GM12875 (cell line): ENCODE measurements around the gene NRL.
"Not testable (repeated sequence)": the region's sequence is repeated elsewhere in the genome, so short reads cannot be mapped to it uniquely, and the experiment has no call there.

Experiments used
- H3K4me3 ChIP-seq: one replicate; pipeline ENCODE4 v1.5.1; 2011; ENCODE audit warnings: low read depth, low read length, control low read depth
- CTCF ChIP-seq: IDR thresholded peaks from 2 replicates; pipeline ENCODE4 v1.5.1; 2011; ENCODE audit warnings: low read depth, mild to moderate bottlenecking, control low read depth, inconsistent platforms, low read length, moderate library complexity, borderline replicate concordance; ENCODE audit not compliant: insufficient read depth

NRL gene

GRCh38 chr14:24113801-24114531 is 783 bp downstream of the NRL start:
- H3K4me3 ChIP-seq, result peak overlapping the region; percentile 56
- no peak for TF ChIP-seq CTCF

DNA sequence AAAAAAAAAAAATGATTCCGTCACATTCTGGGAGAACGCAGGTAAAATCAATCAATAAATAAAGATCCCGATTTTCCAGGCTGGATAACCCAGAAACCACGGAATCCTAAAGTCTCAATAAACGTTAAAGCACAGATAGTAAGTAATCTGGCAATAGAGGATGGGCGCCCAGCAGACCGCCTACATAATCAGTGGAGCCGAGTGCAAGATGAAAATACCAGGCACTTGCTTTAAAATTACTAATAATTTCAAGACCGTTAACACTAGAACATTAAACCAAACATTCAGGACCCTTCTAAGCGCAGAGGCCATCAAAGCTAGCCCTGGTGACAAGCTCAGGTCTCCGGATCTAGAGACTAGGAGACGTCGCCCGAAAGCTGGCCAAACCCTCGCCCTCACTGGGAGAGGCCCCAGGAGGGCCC is 1.4 kb downstream of the NRL start:
- H3K4me3 ChIP-seq, result peak overlapping the region; percentile 56
- no peak for TF ChIP-seq CTCF

- H3K4me3 ChIP-seq, result no peak overlapping the region
- TF ChIP-seq CTCF, result no peak
Observed at GRCh38 chr14:24110523-24110922, 4.2 kb downstream of the NRL start.

- no peak for TF ChIP-seq CTCF
- no peak overlapping the region for H3K4me3 ChIP-seq
Observed at GRCh38 chr14:24110060-24110459, 4.7 kb downstream of the NRL start.

DNA sequence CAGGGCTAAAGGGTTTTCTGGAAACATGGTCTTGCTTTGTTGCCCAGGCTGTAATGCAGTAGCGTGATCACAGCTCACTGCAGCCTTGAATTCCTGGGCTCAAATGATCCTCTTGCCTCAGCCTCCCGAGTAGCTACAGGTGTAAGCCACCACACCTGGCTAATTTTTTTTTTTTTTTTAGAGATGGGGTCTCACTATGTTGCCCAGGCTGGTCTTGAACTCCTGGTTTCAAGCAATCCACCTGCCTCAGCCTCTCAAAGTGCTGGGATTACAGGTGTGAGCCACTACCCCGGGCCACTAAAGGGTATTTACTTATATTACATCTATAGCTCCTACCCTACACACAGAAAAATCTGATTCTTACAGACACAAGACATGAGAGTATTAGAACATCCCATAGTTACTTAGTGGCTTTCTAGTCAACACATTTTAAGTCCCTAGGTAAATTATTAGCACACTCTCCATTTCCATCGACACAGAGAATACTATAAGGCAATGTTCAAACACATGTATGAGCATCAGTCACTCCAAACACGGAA is 6.3 kb downstream of the NRL start:
- TF ChIP-seq CTCF, result no peak
- H3K4me3 ChIP-seq, result no peak overlapping the region

GRCh38 chr14:24106672-24107271 is 8.0 kb downstream of the NRL start:
- no peak overlapping the region for H3K4me3 ChIP-seq
- TF ChIP-seq CTCF, result no peak

- not testable (repeated sequence) for H3K4me3 ChIP-seq
Observed at GRCh38 chr14:24105609-24106239, 9.0 kb downstream of the NRL start.
